Suprapubic skin (tissue), 4 donors: ENCODE results near the gene ZNF575. TPM values are rescaled to one million over a fixed set of nuclear protein-coding genes. Genes with fewer than 3 reads are reported as not detected.
"Not testable (repeated sequence)": the region's sequence is repeated elsewhere in the genome, so short reads cannot be mapped to it uniquely, and the experiment has no call there.

Experiments
- DNase-seq, 2 donors: peaks; one replicate each; pipeline ENCODE4 v3.0.0-alpha.2; 2019; ENCODE audit warnings: low spot score in 2 of 2
- H3K27ac ChIP-seq: fragments of 200-600 bp; sonication (generic); one replicate; pipeline ENCODE4 v1.5.1; 2019
- H3K27me3 ChIP-seq: fragments of 200-600 bp; sonication (generic); one replicate; pipeline ENCODE4 v1.5.1; 2019
- H3K36me3 ChIP-seq: fragments of 200-600 bp; sonication (generic); one replicate; pipeline ENCODE4 v1.5.1; 2019
- H3K4me1 ChIP-seq: fragments of 200-600 bp; sonication (generic); one replicate; pipeline ENCODE4 v1.5.1; 2019
- H3K4me3 ChIP-seq: fragments of 200-600 bp; sonication (generic); one replicate; pipeline ENCODE4 v1.5.1; 2019; ENCODE audit warnings: mild to moderate bottlenecking
- H3K9me3 ChIP-seq: fragments of 200-600 bp; sonication (generic); one replicate; pipeline ENCODE4 v1.5.1; 2019
- EP300 ChIP-seq: sonication (generic); formaldehyde crosslinking; IDR thresholded peaks from one replicate; pipeline ENCODE4 v1.6.1; 2017; ENCODE audit warnings: antibody characterized with exemption
- POLR2A ChIP-seq, 2 donors: fragments of 450-650 bp; IDR thresholded peaks; one replicate each; pipeline ENCODE4 v1.6.1; 2017; ENCODE audit warnings: antibody characterized with exemption in 2 of 2, mild to moderate bottlenecking in 2 of 2, moderate library complexity in 2 of 2
- POLR2AphosphoS5 ChIP-seq, 3 donors: sonication (generic); formaldehyde crosslinking; IDR thresholded peaks; one replicate each; pipeline ENCODE4 v1.6.1; 2017; ENCODE audit warnings: antibody characterized with exemption in 3 of 3
- WGBS: methylation state at CpG from one replicate; pipeline ENCODE4 v1.1.5; 2018; 5-methylcytosine and 5-hydroxymethylcytosine counted together
- total RNA-seq, 4 donors: library from RNA; depleted of rRNA; stranded (reverse); fragments of >200 nt; gene quantifications; one replicate each; pipeline ENCODE4 v1.1.0, GENCODE V29; 2016
- TF ChIP-seq, protein P1 (sequence below), 2 donors: fragments of 200-600 bp in 1 of 2; fragments of 450-650 bp in 1 of 2; sonication (generic) in 1 of 2; IDR thresholded peaks; one replicate each; pipeline ENCODE4 v1.5.1; 2016 to 2019; ENCODE audit warnings: antibody characterized with exemption in 2 of 2, mild to moderate bottlenecking in 1 of 2, moderate library complexity in 1 of 2

ZNF575 gene
- total RNA-seq, 4 donors from 2014 or later: 0.52 to 2.4 (median 0.92) TPM

DNA sequence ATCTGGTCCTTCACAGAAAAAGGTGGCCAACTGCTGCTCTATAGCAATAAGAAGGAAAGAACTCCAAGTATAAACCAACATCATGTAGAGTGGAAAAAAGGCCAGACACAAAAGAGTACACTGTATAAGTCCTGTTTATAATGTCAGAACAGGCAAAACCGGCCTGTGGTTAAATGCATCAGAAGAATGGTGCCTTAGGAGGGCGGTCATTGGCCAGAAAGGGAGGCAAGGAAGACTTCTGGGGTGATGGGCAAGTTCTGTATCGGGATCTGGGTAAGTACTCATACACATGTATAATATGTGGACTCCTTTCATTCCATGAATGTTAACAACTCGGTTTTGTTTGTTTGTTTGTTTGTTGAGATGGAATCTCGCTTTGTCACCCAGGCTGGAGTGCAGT, 10.1 kb upstream of the ZNF575 start:
- H3K4me1 ChIP-seq: peaks cover 55% of the 10 kb centered on the region
- H3K27me3 ChIP-seq: no peaks in the 10 kb centered on the region
- H3K4me3 ChIP-seq: no peak overlapping the region
- H3K36me3 ChIP-seq: no peaks in the 10 kb centered on the region
- H3K27ac ChIP-seq: peak overlapping the region; percentile 64
- WGBS: 66% methylated on average over 5 of the region's 5 CpGs
- TF ChIP-seq, protein P1, sequence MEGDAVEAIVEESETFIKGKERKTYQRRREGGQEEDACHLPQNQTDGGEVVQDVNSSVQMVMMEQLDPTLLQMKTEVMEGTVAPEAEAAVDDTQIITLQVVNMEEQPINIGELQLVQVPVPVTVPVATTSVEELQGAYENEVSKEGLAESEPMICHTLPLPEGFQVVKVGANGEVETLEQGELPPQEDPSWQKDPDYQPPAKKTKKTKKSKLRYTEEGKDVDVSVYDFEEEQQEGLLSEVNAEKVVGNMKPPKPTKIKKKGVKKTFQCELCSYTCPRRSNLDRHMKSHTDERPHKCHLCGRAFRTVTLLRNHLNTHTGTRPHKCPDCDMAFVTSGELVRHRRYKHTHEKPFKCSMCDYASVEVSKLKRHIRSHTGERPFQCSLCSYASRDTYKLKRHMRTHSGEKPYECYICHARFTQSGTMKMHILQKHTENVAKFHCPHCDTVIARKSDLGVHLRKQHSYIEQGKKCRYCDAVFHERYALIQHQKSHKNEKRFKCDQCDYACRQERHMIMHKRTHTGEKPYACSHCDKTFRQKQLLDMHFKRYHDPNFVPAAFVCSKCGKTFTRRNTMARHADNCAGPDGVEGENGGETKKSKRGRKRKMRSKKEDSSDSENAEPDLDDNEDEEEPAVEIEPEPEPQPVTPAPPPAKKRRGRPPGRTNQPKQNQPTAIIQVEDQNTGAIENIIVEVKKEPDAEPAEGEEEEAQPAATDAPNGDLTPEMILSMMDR (IDR thresholded peaks at IDR 0.05): no peak
- no peak for TF ChIP-seq POLR2A (IDR thresholded peaks at IDR 0.05)
- DNase-seq: no peak
- H3K9me3 ChIP-seq: no peaks in the 10 kb centered on the region

DNA sequence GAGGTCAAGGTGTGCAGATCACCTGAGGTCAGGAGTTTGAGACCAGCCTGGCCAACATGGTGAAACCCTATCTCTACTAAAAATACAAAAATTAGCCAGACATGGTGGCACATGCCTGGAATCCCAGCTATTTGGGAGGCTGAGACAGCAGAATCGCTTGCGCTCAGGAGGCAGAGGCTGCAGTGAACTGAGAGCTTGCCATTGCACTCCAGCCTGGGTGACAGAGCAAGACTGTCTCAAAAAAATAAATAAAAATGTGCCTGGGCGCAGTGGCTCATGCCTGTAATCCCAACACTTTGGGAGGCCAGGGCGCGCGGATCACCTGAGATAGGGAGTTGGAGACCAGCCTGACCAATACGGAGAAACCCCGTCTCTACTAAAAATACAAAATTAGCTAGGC, 9.3 kb upstream of the ZNF575 start:
- DNase-seq, H3K36me3 ChIP-seq, H3K4me3 ChIP-seq, H3K9me3 ChIP-seq, H3K27me3 ChIP-seq: not testable (repeated sequence)
- Histone ChIP-seq H3K4me1 (peaks cover 63% of the 10 kb centered on the region), H3K27ac (peak overlapping the region; percentile 64)
- WGBS: 84% methylated on average over 8 of the region's 8 CpGs

DNA sequence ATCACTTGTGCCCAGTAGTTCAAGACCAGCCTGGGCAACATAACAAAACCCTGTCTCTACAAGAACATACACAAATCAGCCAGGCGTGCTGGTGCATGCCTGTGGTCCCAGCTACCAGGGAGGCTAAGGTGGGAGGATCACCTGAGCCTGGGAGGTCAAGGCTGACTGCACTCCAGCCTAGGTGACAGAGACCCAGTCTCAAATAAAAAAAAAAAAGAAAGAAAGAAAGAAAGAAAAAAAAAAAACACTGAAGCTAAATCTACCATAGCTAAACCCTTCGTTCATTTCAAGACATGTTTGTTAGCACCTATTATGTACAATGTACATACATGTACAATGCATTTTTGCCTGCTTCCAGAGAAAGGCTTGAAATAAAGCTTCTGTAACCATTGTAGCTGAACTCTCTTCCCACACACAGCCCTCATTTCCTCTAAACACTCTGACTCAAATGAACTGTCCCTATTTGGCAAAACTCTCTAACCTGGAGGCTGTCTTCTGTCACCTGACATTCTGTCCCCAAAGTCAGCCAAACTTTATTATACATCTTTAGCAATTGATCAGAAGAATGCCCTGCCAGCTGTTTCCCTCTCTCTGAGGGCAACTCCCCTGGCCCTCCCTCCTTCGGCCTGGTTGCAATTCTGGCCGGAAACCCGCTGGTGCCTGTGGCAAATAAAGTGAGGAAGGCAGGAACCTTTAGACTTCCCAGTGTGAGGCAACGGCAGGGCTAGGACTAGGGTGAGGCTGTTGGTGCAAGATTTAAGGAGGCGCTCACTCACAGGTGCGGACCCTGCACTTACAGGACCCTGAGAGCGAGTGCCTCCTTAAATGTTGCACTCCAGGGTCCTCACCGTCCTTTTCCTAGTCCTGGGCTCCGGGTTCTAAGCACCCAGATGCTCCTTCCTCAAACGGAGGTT, 7.8 kb upstream of the ZNF575 start:
- TF ChIP-seq, protein P1 (IDR thresholded peaks at IDR 0.05): no peak
- TF ChIP-seq POLR2AphosphoS5 (IDR thresholded peaks at IDR 0.05) (no peak), POLR2A (IDR thresholded peaks at IDR 0.05) (no peak), EP300 (no peak)
- Histone ChIP-seq H3K36me3 (no peaks in the 10 kb centered on the region), H3K9me3 (no peaks in the 10 kb centered on the region), H3K27ac (peak overlapping the region; percentile 83), H3K27me3 (no peaks in the 10 kb centered on the region), H3K4me3 (peak overlapping the region; percentile 80), H3K4me1 (peaks cover 57% of the 10 kb centered on the region)
- WGBS: 6% methylated on average over 12 of the region's 12 CpGs
- peak in 1 of 2 donors; percentile 86 for DNase-seq

DNA sequence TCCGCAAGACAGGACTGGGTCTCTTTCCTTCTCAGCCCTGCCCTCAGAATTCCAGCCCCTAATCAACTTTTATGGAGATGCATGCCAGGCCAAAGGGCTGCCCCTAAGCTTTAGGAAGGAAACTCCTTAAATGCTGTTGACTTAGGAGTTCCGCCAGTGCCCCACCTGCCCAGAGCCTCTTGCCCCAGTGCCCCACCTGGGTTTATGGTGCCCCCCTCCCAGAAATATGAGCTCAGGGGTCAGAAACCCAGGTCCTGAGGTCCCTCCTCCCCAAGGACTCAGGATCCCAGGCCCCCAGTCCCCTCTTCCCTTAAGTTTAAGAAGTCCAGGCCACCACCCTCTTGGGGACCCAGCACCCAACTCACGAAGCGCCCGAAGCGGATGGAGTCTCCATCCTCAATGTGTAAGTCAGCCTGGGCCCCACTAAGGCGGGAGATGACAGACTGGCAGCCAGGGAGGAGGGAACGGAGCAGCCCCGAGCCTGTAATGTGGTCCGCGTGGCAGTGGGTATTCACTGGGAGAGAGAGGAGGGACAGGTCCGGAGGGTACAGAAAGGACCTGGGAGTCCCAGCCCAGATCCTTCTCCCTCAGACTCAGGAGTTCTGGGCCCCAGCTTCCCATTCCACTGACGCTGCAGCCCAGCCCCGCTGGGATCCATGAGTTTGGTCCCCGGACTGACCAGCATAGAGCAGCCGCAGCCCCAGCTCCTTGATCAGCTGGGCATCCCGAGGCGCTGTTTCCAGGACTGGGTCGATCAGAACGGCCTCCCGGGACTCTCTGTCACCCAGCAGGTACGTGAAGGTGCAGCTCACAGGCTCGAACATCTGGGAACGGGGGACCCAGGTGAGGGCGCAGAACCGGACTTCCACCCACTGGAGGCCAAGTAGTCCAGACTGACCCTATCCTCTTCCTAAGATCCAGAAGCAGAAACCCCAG, 6.9 kb upstream of the ZNF575 start:
- no peak for TF ChIP-seq POLR2A (IDR thresholded peaks at IDR 0.05)
- TF ChIP-seq, protein P1 (IDR thresholded peaks at IDR 0.05): no peak
- TF ChIP-seq EP300: no peak
- TF ChIP-seq POLR2AphosphoS5 (IDR thresholded peaks at IDR 0.05): no peak
- peak overlapping the region; percentile 80 for H3K4me3 ChIP-seq
- peaks cover 57% of the 10 kb centered on the region for H3K4me1 ChIP-seq
- H3K9me3 ChIP-seq: no peaks in the 10 kb centered on the region
- peak overlapping the region; percentile 83 for H3K27ac ChIP-seq
- 4% methylated on average over 14 of the region's 26 CpGs for WGBS
- no peaks in the 10 kb centered on the region for H3K36me3 ChIP-seq
- peak in 1 of 2 donors; percentile 83 for DNase-seq
- no peaks in the 10 kb centered on the region for H3K27me3 ChIP-seq

DNA sequence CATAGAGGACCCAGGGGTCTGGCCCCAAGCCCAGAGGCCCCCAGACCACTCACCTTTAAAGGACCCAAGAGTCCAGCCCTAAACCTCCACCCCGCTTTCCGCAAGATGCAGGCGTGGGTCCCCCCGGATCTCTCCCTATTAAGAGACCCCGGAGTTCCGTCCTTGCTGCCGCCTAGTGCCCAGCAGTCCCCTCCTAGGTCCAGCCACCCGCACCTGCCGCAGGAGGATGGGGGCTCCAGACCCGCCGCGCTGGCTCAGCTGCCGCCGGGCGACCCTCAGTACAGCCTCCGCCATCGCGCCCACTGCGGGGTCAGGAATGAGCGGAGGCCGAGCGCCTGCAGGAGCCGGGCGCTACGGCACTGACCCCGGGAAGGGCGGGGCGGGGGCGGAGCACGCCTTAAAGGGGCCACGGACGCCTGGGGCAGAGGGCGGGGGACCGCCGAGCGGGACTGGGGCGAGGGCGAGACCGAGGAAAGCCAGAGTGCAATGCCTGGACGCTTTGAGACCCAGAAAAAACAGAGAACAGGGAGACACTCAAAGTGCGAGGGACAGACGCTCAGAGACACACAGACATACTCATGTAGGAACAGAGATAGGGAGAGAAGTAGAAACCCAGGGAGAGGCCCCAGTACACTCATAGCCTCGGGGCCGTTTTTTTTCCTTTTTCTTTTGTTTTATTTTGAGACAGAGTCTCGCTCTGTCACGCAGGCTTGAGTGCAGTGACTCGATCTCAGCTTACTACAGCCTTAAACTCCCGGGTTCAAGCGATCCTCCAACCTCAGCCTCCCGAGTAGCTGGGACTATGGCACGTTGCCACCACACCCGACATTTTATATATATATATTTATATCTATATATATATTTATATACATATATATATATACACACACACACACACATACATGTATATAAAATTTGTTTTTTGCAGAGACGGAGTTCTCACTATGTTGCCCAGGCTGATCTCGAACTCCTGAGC, 5.8 kb upstream of the ZNF575 start, which contains the start of gene ETHE1:
ETHE1 (minus strand) TSS at position 318 of the 976 bp plus-strand sequence; CDS start at position 294, 24 bp downstream.
- peak within 1 kb of the TSS; percentile 83 for H3K27ac ChIP-seq
- peaks cover 59% of the 10 kb centered on the region for H3K4me1 ChIP-seq
- WGBS: 6% methylated on average over 24 of the region's 54 CpGs
- H3K9me3 ChIP-seq: no peaks in the 10 kb centered on the region
- DNase-seq: peak; percentile 88 to 91
- H3K36me3 ChIP-seq: no peaks in the 10 kb centered on the region
- TF ChIP-seq, protein P1 (IDR thresholded peaks at IDR 0.05): no peak
- peak in 1 of 3 donors; percentile 53 for TF ChIP-seq POLR2AphosphoS5 (IDR thresholded peaks at IDR 0.05)
- peak; percentile 33 to 53 for TF ChIP-seq POLR2A (IDR thresholded peaks at IDR 0.05)
- no peaks in the 10 kb centered on the region for H3K27me3 ChIP-seq
- H3K4me3 ChIP-seq: peak within 1 kb of the TSS; percentile 80
